ENCODE measurements around the gene CLPX.
"Not testable (repeated sequence)": the region's sequence is repeated elsewhere in the genome, so short reads cannot be mapped to it uniquely, and the experiment has no call there.

Gene CLPX

GRCh38 chr15:65171428-65171827 is 13.7 kb downstream of the CLPX start:
- no peak for DNase-seq (ENCODE audit: low spot score)

GRCh38 chr15:65165875-65166274 is 19.3 kb downstream of the CLPX start:
- DNase-seq (ENCODE audit: low spot score), result no peak

- no peak for DNase-seq (ENCODE audit: low spot score)
Measured at GRCh38 chr15:65164139-65164538, 21.0 kb downstream of the CLPX start.

- no peak for DNase-seq (ENCODE audit: low spot score)
Measured at GRCh38 chr15:65163041-65163440, 22.1 kb downstream of the CLPX start.

GRCh38 chr15:65156692-65157091 is 28.4 kb downstream of the CLPX start:
- no peak for DNase-seq (ENCODE audit: low spot score)

- DNase-seq (ENCODE audit: low spot score), result no peak
Measured at GRCh38 chr15:65154720-65155119, 30.4 kb downstream of the CLPX start.

- DNase-seq (ENCODE audit: low spot score), result no peak
Measured at GRCh38 chr15:65147902-65148301, 37.2 kb downstream of the CLPX start.

- DNase-seq (ENCODE audit: low spot score), result no peak
Measured at GRCh38 chr15:65146438-65146837, 38.7 kb downstream of the CLPX start.

GRCh38 chr15:65138631-65139030 is 46.5 kb downstream of the CLPX start:
- DNase-seq (ENCODE audit: low spot score), result not testable (repeated sequence)

GRCh38 chr15:65137893-65138292 is 47.2 kb downstream of the CLPX start:
- DNase-seq (ENCODE audit: low spot score), result not testable (repeated sequence)

GRCh38 chr15:65137089-65137488 is 48.1 kb downstream of the CLPX start:
- not testable (repeated sequence) for DNase-seq (ENCODE audit: low spot score)

GRCh38 chr15:65134538-65134937 is 50.6 kb downstream of the CLPX start:
- no peak for DNase-seq (ENCODE audit: low spot score)

- DNase-seq (ENCODE audit: low spot score), result peak; percentile 98
Measured at GRCh38 chr15:65133548-65134200, 51.5 kb downstream of the CLPX start, which contains the start of gene PDCD7. Gene PDCD7 (minus strand): TSS chr15:65133808. CDS start chr15:65133781, 27 bp downstream.

GRCh38 chr15:65132878-65133547 is 52.1 kb downstream of the CLPX start:
- peak; percentile 90 for DNase-seq (ENCODE audit: low spot score)

GRCh38 chr15:65130941-65131340 is 54.2 kb downstream of the CLPX start:
- DNase-seq (ENCODE audit: low spot score), result no peak

- no peak for DNase-seq (ENCODE audit: low spot score)
Measured at GRCh38 chr15:65115542-65115941, 69.6 kb downstream of the CLPX start.

GRCh38 chr15:65115086-65115485 is 70.1 kb downstream of the CLPX start, which contains the start of gene UBAP1L:
Gene UBAP1L (minus strand): TSS chr15:65115200. CDS start chr15:65106215, 8,985 bp downstream.
- no peak for DNase-seq (ENCODE audit: low spot score)

GRCh38 chr15:65110676-65111292 is 74.4 kb downstream of the CLPX start:
- no peak for DNase-seq (ENCODE audit: low spot score)

- DNase-seq (ENCODE audit: low spot score), result no peak
Measured at GRCh38 chr15:65106011-65106590, 79.0 kb downstream of the CLPX start.

- DNase-seq (ENCODE audit: low spot score), result no peak
Measured at GRCh38 chr15:65105038-65105437, 80.1 kb downstream of the CLPX start.

GRCh38 chr15:65102912-65103311 is 82.2 kb downstream of the CLPX start:
- DNase-seq (ENCODE audit: low spot score), result no peak

GRCh38 chr15:65101891-65102708 is 83.0 kb downstream of the CLPX start:
- no peak for DNase-seq (ENCODE audit: low spot score)
